ENCODE data around the gene RAET1L. TPM values are rescaled to one million over a fixed set of nuclear protein-coding genes. Genes with fewer than 3 reads are reported as not detected.
A peak's percentile ranks its signal among the peaks of the same experiment; 100 is the strongest.
"Not testable (repeated sequence)": the region's sequence is repeated elsewhere in the genome, so short reads cannot be mapped to it uniquely, and the experiment has no call there.

Gene RAET1L
- polyA plus RNA-seq, 3 donors, result not detected

GRCh38 chr6:150004101-150004782 is 21.1 kb downstream of the RAET1L start:
- WGBS (ENCODE audit: insufficient coverage), result 30% methylated on average over 14 of the region's 14 CpGs
- TF ChIP-seq CTCF (IDR thresholded peaks at IDR 0.05), result no peak
- no peak for DNase-seq
- H3K79me2 ChIP-seq (ENCODE audit: insufficient read depth, low read length), result no peaks in the 10 kb centered on the region
- H4K20me1 ChIP-seq (ENCODE audit: insufficient read depth, low read length), result no peaks in the 10 kb centered on the region
- H3K4me2 ChIP-seq (replicated peaks; ENCODE audit: extremely low read depth, low read length, poor library complexity, severe bottlenecking), result peak overlapping the region; percentile 96
- H3K36me3 ChIP-seq (replicated peaks in 1 of 2; ENCODE audit: control insufficient read depth in 1 of 2, insufficient read depth in 2 of 2, low read length in 2 of 2), result no peaks in the 10 kb centered on the region
- no peak overlapping the region for H3K27ac ChIP-seq (ENCODE audit: low read depth in 1 of 2, low read length in 2 of 2)
- Mint-ChIP-seq H3K27me3 (ENCODE audit: low read depth in 3 of 3) (peaks cover 45 to 61% (median 52%) of the 10 kb centered on the region in 3 donors), H3K4me1 (peaks cover 16% of the 10 kb centered on the region), H3K36me3 (no peaks in the 10 kb centered on the region), H3K9me3 (peaks cover 0 to 6% (median 0%) of the 10 kb centered on the region in 7 donors), H3K4me3 (peak overlapping the region; percentile 88 to 94), H3K27ac (peak overlapping the region in 1 of 7 donors; percentile 42)
- H3K9me3 ChIP-seq (replicated peaks in 1 of 2; ENCODE audit: control insufficient read depth in 1 of 2, insufficient read depth in 1 of 2, low read length in 2 of 2), result no peaks in the 10 kb centered on the region
- intact Hi-C loops (cut with micrococcal nuclease), result no loop called here
- peaks cover 3 to 54% of the 10 kb centered on the region in 2 donors for H3K27me3 ChIP-seq (ENCODE audit: control insufficient read depth in 2 of 2, insufficient read depth in 2 of 2, low read length in 2 of 2)
- peak overlapping the region; percentile 96 for H2AFZ ChIP-seq (ENCODE audit: insufficient read depth, low read depth, low read length, poor library complexity, severe bottlenecking)
- H3K4me3 ChIP-seq (replicated peaks in 1 of 3; ENCODE audit: low read depth in 2 of 3, low read length in 3 of 3), result peak overlapping the region; percentile 47 to 83 (median 48)
- peak overlapping the region; percentile 51 for H3K9ac ChIP-seq (ENCODE audit: insufficient read depth, low read length, poor library complexity, severe bottlenecking)
- peaks cover 10 to 19% of the 10 kb centered on the region in 2 donors for H3K4me1 ChIP-seq (ENCODE audit: control insufficient read depth in 1 of 2, insufficient read depth in 2 of 2, low read length in 2 of 2)

GRCh38 chr6:150003599-150003998 is 21.7 kb downstream of the RAET1L start:
- H3K79me2 ChIP-seq (ENCODE audit: insufficient read depth, low read length); H4K20me1 ChIP-seq (ENCODE audit: insufficient read depth, low read length); H2AFZ ChIP-seq (ENCODE audit: insufficient read depth, low read depth, low read length, poor library complexity, severe bottlenecking); H3K27ac Mint-ChIP-seq; H3K9me3 Mint-ChIP-seq; H3K4me2 ChIP-seq (replicated peaks; ENCODE audit: extremely low read depth, low read length, poor library complexity, severe bottlenecking); H3K36me3 Mint-ChIP-seq; intact Hi-C loops (cut with micrococcal nuclease); H3K4me3 ChIP-seq (replicated peaks in 1 of 3; ENCODE audit: low read depth in 2 of 3, low read length in 3 of 3); DNase-seq; H3K9ac ChIP-seq (ENCODE audit: insufficient read depth, low read length, poor library complexity, severe bottlenecking); H3K27ac ChIP-seq (ENCODE audit: low read depth in 1 of 2, low read length in 2 of 2); H3K9me3 ChIP-seq (replicated peaks in 1 of 2; ENCODE audit: control insufficient read depth in 1 of 2, insufficient read depth in 1 of 2, low read length in 2 of 2); H3K36me3 ChIP-seq (replicated peaks in 1 of 2; ENCODE audit: control insufficient read depth in 1 of 2, insufficient read depth in 2 of 2, low read length in 2 of 2): not testable (repeated sequence)
- peaks cover 10 to 19% of the 10 kb centered on the region in 2 donors for H3K4me1 ChIP-seq (ENCODE audit: control insufficient read depth in 1 of 2, insufficient read depth in 2 of 2, low read length in 2 of 2)
- Mint-ChIP-seq H3K4me1 (peaks cover 16% of the 10 kb centered on the region), H3K27me3 (ENCODE audit: low read depth in 3 of 3) (peaks cover 41 to 56% (median 49%) of the 10 kb centered on the region in 3 donors), H3K4me3 (peak overlapping the region; percentile 88 to 94)
- H3K27me3 ChIP-seq (ENCODE audit: control insufficient read depth in 2 of 2, insufficient read depth in 2 of 2, low read length in 2 of 2), result peaks cover 3 to 50% of the 10 kb centered on the region in 2 donors
- no CpG with 5 or more reads among the region's 3 CpGs for WGBS (ENCODE audit: insufficient coverage)
